Mammary epithelial cell (primary cell): ENCODE data around the gene SLC19A1.

Source experiments
- EZH2 ChIP-seq: IDR thresholded peaks from 2 replicates; pipeline ENCODE4 v1.6.1; 2012; ENCODE audit warnings: low read length, inconsistent platforms, borderline replicate concordance
- TF ChIP-seq, protein P1 (sequence below), 2 donors: IDR thresholded peaks in 1 of 2; conservative IDR thresholded peaks in 1 of 2; 2 replicates each; pipeline ENCODE4 v1.5.1; 2011 to 2012; ENCODE audit warnings: inconsistent platforms in 2 of 2, low read length in 2 of 2, mild to moderate bottlenecking in 2 of 2, control low read depth in 1 of 2, low read depth in 1 of 2; ENCODE audit not compliant: insufficient read depth in 1 of 2; ENCODE audit errors: extremely low read depth in 1 of 2

DNA sequence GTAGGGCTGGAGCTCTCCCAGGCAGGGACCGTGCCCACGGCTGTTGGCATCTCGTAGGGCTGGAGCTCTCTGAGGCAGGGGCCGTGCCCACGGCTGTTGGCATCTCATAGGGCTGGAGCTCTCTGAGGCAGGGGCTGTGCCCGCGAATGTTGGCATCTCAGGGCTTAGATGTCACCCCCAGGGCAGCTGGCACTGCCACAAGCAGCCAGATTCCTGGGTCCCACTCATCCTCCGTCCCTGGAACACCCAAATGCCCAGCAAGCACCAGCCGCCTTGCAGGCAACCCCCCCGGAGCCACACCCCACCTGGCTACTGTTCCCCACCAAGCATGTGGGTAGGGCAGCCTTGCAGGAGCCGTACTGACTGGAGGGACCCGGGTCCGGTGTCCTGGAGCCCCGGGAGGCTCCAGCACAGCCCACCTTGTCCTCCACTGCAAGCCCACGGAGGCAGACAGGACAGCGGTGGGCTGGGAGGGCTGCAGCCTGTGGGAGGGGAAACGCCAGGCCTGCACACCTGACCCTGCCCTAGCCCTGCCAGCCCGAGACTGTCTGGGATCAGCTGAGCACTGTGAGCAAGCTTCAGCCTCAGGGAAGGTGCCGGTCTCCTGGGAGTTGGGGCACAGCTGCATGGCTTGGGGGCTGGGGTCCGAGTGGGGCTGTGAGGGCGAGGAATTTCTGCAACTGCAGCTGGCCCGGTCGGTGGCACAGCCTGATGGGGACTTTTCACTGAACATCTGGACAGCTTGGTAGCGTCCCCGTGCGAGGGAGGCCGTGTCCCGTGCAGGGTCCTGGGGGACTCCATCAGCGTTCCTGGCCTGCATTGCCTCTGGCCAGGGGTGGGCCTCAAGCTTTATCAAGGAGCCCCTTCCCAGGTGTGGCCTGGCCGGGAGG, 83.7 kb downstream of the SLC19A1 start:
- TF ChIP-seq, protein P1, sequence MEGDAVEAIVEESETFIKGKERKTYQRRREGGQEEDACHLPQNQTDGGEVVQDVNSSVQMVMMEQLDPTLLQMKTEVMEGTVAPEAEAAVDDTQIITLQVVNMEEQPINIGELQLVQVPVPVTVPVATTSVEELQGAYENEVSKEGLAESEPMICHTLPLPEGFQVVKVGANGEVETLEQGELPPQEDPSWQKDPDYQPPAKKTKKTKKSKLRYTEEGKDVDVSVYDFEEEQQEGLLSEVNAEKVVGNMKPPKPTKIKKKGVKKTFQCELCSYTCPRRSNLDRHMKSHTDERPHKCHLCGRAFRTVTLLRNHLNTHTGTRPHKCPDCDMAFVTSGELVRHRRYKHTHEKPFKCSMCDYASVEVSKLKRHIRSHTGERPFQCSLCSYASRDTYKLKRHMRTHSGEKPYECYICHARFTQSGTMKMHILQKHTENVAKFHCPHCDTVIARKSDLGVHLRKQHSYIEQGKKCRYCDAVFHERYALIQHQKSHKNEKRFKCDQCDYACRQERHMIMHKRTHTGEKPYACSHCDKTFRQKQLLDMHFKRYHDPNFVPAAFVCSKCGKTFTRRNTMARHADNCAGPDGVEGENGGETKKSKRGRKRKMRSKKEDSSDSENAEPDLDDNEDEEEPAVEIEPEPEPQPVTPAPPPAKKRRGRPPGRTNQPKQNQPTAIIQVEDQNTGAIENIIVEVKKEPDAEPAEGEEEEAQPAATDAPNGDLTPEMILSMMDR (conservative IDR thresholded peaks at IDR 0.05 in 1 of 2, IDR thresholded peaks at IDR 0.05 in 1 of 2; ENCODE audit: extremely low read depth in 1 of 2, insufficient read depth in 1 of 2, low read depth in 1 of 2, low read length in 2 of 2): no peak
- no peak for TF ChIP-seq EZH2
